NCI-H524 treated with DMSO at 0.1 percent for 48 hours (cell line): ENCODE data around the gene UBE2O.
A peak's percentile ranks its signal among the peaks of the same experiment; 100 is the strongest.

Experiments used
- DNase-seq: peaks from one replicate; lab custom pipeline; 2025; lab: John Stamatoyannopoulos, UW

The UBE2O gene

DNA sequence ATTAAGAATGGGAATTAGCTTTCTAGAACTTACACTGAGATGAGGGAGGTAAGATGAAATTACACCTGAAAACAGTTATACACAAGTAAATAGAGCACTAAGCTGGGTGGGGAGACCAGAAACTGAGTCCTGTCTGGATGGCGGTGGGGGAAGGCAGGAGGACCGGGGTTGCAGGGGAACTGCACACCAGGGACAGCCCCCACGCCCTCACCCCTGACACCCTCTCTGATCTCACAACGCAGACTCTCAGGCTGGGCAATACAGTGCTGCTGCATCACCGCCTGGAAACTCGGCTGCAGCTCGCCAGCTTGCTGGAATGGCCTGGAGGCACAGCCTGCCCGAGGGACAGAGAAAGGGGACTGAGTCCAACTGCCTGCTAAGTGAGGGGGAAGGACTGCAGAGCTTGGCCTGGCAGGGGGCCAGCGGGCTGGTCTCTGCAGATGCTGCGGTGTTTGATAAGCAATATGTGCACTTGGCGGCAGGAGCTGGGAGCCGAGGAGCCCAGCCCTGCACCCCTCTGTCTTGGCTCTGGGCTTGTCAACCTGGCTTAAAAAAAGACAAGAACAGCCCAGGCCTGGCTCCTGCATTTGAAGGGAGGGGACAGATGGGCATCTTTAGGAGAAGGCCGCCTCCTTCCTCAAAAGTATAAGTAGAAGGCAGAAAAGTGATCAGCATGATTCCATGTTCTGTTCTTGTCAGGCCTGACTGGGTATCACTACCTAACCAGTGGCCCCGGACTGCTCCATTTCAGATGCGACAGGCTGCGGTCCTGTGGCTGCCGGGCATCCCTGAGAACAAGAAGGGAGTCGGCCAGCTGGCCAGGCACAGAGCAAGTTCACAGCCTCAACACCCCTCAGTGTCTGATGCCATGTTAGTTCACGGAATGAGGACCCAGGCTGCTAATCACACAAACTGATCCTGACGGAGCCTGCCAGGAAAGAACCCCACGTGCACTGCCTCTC, 38.3 kb downstream of the UBE2O start:
- DNase-seq = peak; percentile 99

DNA sequence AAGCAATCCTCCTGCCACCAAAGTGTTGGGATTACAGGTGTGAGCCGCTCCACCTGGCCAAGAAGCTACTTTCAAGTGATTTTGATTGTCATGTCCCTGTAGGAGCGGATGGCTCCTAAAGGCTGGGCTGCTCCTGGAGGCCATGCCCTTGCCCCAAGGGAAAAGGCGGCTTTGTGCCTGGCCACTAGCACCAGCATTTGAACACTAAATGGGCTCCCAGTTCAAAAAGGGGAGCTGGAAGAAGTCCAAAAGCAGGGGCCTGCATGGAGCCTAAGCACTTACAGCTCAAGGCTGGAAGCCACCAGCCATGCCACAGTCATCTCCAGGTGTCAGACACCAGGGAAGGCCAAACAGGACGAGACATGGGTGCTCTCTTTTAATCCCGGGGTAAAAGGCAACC, 41.7 kb downstream of the UBE2O start:
- no peak for DNase-seq

GRCh38 chr17:76410328-76410965, 42.5 kb downstream of the UBE2O start:
- no peak for DNase-seq

- peak; percentile 27 for DNase-seq
Measured at GRCh38 chr17:76408037-76408849, 44.7 kb downstream of the UBE2O start.

GRCh38 chr17:76407509-76407908, 45.4 kb downstream of the UBE2O start:
- DNase-seq = no peak

GRCh38 chr17:76405967-76406647, 46.8 kb downstream of the UBE2O start:
- DNase-seq = peak; percentile 92

- DNase-seq = no peak
Measured at GRCh38 chr17:76405607-76405966, 47.4 kb downstream of the UBE2O start.

- DNase-seq = no peak
Measured at GRCh38 chr17:76404976-76405563, 47.9 kb downstream of the UBE2O start.

DNA sequence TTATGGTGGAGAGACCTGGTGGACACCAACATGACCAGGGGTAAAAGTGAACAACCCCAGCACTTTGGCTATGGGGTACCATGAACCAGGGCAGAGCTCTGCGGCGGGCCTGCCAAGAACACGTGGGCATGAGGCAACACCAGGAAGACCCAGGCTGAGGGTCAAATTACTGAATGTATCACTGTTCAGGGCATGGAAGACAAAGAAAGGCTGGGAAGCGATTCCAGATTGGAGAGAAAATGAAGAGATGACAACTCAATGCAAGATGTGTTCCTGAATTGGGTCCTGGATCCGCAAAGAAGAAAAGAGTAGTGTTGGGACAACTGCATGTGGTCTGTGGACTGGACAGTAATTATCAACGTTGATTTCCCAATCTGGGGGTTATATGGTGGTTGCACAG, 48.7 kb downstream of the UBE2O start:
- no peak for DNase-seq

GRCh38 chr17:76402711-76403110, 50.2 kb downstream of the UBE2O start:
- DNase-seq = no peak

- DNase-seq = no peak
Measured at GRCh38 chr17:76399175-76400172, 53.5 kb downstream of the UBE2O start.

GRCh38 chr17:76398523-76399174, 54.3 kb downstream of the UBE2O start:
- DNase-seq = no peak

DNA sequence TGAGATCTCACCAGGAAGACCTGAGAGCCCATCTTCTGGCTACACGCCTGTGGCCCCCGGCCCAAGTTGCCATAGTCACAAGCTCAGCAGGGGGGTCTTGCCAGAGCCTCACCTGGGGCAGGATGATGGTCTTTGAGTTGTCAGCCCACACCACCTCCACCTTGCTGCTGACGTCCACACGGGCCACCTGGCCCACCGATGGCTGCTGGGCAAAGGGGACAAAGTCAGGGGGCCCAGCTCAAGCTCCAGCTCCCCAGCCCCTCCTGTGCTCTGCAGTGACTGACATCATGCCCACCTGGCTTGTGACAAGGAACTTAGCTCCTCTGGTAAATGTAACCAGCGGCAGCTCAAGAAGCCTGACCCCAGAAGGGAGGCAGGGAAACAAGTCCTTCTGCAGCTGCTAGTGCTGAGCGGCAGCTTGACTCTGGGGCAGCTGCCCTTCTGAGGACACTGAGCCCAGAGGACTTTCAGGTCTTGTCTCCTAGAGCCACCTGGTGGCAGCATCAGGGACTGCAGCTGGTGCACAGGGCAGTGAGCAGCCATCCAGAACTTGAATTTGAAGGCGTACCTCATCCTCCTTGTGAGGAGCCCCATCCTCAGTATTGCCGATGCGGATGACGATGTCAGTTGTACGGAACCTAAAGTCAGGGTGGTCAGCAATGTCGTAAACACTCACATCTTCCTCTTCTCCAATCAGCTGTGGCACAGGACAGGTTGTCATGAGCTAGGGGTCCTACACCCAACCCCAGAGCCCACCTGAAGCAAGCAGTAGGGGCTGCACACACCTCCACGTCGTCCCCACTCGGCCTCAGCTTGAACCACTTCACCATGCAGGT, 55.0 kb downstream of the UBE2O start:
- DNase-seq = peak; percentile 49

DNA sequence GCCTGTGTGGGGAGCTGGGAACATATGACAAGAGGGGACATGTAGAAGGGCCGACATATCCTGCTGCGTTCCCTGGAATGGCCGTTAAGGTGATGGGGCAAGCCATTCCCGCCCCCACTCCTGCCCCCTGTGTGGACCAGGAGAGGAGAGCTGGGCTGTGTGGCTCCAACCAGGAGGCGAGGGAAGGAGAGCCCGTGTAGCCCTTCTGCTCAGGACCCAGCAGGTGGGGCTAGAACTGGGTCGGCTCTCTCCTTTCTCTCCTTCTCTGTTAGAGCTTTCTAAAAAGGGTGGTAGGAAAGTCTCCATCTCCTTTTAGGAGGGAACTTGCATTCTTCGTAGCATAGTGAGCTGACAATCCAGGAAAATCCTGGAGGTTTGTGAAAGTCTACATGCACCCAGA, 55.8 kb downstream of the UBE2O start:
- DNase-seq = no peak

DNA sequence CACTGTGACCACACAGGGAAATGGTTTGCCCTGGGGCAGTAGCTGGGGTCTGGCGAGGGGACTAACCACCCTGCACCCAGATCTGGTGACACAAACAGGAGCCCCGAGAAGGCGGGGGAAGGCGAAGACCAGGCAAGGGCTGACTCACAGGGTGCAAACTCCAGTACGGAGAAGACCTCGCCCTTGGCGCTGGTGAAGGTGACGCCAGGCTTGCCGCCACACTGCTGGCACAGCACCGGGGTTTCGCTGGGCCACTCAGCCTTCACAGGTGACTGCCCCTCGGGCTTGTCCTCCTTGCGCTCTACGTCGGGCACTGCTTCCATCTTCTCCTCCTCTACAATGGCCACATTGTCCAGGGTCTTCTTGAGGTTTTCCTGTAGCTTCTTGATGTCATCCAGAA, 57.0 kb downstream of the UBE2O start:
- no peak for DNase-seq

DNA sequence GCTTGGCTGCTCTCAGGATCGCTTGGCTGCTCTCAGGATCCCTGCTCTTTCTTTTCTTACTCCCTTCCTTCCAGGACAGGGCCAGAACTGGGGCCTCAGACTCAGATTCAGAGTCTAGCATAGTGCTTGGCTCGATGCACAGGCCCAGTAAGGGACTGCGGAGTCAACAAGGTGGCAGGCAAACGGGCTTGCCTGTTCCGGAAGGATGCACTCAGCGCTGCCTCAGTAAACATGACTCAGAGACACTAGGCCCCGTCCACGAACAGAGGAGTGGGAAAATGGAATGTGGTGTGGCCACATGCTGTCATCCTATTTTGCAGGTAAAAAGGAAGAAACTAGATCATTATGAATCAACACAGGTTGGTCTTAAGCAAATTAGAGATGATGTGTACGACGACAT, 58.8 kb downstream of the UBE2O start:
- no peak for DNase-seq

DNA sequence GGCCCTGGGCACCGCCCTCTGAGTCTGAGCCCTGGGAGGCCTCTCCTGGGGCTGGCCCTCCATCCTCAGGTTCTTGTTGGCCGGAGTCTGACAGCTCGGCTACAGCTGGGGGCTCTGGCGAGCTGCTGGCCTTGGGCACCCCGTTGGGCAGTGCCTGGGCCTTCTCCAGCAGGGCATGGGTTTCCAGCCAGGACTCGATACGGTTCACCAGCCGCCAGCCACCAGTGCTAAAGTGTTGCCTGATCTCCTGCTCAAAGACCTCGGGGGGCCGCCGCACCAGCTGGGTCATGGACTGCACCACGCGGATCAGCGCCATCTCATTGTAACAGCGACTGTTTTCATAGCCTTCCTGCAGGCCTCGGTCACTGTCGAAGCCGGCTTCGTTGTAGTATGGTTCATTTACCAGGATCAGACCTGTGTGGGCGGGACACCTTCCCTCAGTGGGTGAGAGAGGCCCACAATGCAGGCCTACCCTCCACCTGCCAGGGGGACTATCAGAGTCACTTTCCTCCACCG, 61.7 kb downstream of the UBE2O start:
- no peak for DNase-seq

GRCh38 chr17:76390003-76390421, 62.9 kb downstream of the UBE2O start:
- no peak for DNase-seq
